Small intestine (tissue), 7 donors: ENCODE measurements around the gene DMXL1. TPM values are rescaled to one million over a fixed set of nuclear protein-coding genes. Genes with fewer than 3 reads are reported as not detected.
A peak's percentile ranks its signal among the peaks of the same experiment; 100 is the strongest.

Experiments
- DNase-seq, 2 donors: peaks; one replicate each; pipeline versions ENCODE4 v3.0.0 to v3.0.0-alpha.2; 2013
- FAIRE-seq: peaks from 2 replicates; lab custom pipeline; 2012; peaks lifted over from hg19 to GRCh38; lab: Jason Lieb, UNC
- H3K27ac ChIP-seq, 3 donors: one replicate each; pipeline ENCODE4 v1.5.1; 2013; ENCODE audit warnings: low read length in 2 of 3, mild to moderate bottlenecking in 2 of 3, control low read depth in 1 of 3, inconsistent platforms in 1 of 3, low read depth in 1 of 3, moderate library complexity in 1 of 3
- H3K27me3 ChIP-seq, 3 donors: one replicate each; pipeline ENCODE4 v1.6.1; 2013; ENCODE audit warnings: low read length in 3 of 3, inconsistent platforms in 1 of 3; ENCODE audit not compliant: control insufficient read depth in 3 of 3, insufficient read depth in 3 of 3
- H3K36me3 ChIP-seq, 3 donors: one replicate each; pipeline ENCODE4 v1.6.1; 2013; ENCODE audit warnings: low read length in 3 of 3, inconsistent platforms in 1 of 3, low read depth in 1 of 3, mild to moderate bottlenecking in 1 of 3, moderate library complexity in 1 of 3; ENCODE audit not compliant: control insufficient read depth in 3 of 3, insufficient read depth in 2 of 3
- H3K4me1 ChIP-seq, 3 donors: one replicate each; pipeline ENCODE4 v1.6.1; 2013; ENCODE audit warnings: low read length in 2 of 3, inconsistent platforms in 1 of 3, low read depth in 1 of 3, mild to moderate bottlenecking in 1 of 3, moderate library complexity in 1 of 3; ENCODE audit not compliant: control insufficient read depth in 3 of 3, insufficient read depth in 2 of 3
- H3K4me3 ChIP-seq, 3 donors: one replicate each; pipeline ENCODE4 v1.5.1; 2013; ENCODE audit warnings: low read length in 3 of 3, control low read depth in 1 of 3, inconsistent platforms in 1 of 3, low read depth in 1 of 3, mild to moderate bottlenecking in 1 of 3, moderate library complexity in 1 of 3
- H3K9me3 ChIP-seq, 2 donors: one replicate each; pipeline ENCODE4 v1.6.1; 2013; ENCODE audit warnings: low read depth in 1 of 2, low read length in 1 of 2; ENCODE audit not compliant: control insufficient read depth in 2 of 2, insufficient read depth in 1 of 2
- WGBS, 3 donors: extraction: QIAGEN DNeasy Blood & Tissue Kit; methylation state at CpG; one replicate each; pipeline ENCODE4 v1.1.7; 2013; 5-methylcytosine and 5-hydroxymethylcytosine counted together
- polyA plus RNA-seq, 4 donors: library from polyadenylated mRNA; stranded (reverse) in 3 of 4; unstranded in 1 of 4; fragments of 200-250 nt in 3 of 4; fragments of 120-200 nt in 1 of 4; gene quantifications; one replicate each; pipeline versions ENCODE4 v1.2.1 to v1.2.3, GENCODE V29; 2013
- donor health status: healthy with polysubstance abuse.
- donor health status: control.
- donor health status: control.
- donor health status: Bipolar disorder and iron deficiency.
- donor health status: healthy.

The DMXL1 gene
- polyA plus RNA-seq, 4 donors = 8.1 to 33.1 (median 18.8) TPM

DNA sequence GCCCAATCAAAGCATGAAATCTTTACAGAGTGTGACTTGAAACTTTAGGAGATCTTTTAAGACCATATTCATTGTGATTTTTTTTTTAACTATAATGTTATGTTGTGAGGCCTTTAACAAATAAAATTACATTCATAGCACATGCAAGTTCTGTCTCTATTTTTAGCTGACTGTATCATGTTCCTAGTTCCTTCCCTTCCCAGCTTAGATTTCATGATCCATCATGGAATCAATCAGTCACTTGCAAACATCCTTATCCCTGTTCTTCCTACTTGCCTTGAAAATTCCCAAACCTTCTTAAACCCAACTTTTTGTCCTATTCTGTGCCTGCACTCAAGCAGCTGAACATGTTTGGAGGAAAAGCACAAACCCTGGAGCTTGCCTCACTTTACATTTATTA is 141.8 kb downstream of the DMXL1 start:
- no peak overlapping the region for H3K27ac ChIP-seq
- no peak overlapping the region for H3K4me3 ChIP-seq
- DNase-seq (no peak), FAIRE-seq (no peak)
- H3K27me3 ChIP-seq = no peaks in the 10 kb centered on the region
- H3K9me3 ChIP-seq = no peaks in the 10 kb centered on the region
- H3K36me3 ChIP-seq = peaks cover 2 to 15% (median 10%) of the 10 kb centered on the region in 3 donors
- H3K4me1 ChIP-seq = no peaks in the 10 kb centered on the region

DNA sequence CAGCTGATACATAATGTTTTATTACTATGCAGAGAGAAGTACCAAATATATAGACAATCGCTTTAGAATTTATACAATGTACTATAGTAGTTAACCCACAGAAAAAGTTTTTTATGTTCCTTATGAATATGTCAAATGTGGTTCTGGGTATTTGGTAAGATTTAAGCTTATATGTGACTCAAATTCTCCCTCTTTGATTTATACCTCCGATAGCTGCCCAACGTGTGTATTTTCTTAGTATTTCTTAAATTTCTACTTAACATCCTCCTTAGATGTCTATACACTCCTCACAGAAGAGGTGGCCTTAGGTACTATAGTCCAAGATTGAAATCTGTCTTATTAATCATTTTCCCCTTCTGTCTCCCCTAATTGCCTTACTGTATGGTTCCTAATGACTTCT is 146.3 kb downstream of the DMXL1 start:
- H3K4me3 ChIP-seq = no peak overlapping the region
- peaks cover 0 to 10% (median 6%) of the 10 kb centered on the region in 3 donors for H3K36me3 ChIP-seq
- FAIRE-seq (no peak), DNase-seq (no peak)
- H3K27ac ChIP-seq = no peak overlapping the region
- no peaks in the 10 kb centered on the region for H3K27me3 ChIP-seq
- WGBS, 3 donors = 86 to 95% (median 95%) methylated on average over 3 of the region's 3 CpGs
- H3K4me1 ChIP-seq = no peaks in the 10 kb centered on the region
- H3K9me3 ChIP-seq = no peaks in the 10 kb centered on the region

DNA sequence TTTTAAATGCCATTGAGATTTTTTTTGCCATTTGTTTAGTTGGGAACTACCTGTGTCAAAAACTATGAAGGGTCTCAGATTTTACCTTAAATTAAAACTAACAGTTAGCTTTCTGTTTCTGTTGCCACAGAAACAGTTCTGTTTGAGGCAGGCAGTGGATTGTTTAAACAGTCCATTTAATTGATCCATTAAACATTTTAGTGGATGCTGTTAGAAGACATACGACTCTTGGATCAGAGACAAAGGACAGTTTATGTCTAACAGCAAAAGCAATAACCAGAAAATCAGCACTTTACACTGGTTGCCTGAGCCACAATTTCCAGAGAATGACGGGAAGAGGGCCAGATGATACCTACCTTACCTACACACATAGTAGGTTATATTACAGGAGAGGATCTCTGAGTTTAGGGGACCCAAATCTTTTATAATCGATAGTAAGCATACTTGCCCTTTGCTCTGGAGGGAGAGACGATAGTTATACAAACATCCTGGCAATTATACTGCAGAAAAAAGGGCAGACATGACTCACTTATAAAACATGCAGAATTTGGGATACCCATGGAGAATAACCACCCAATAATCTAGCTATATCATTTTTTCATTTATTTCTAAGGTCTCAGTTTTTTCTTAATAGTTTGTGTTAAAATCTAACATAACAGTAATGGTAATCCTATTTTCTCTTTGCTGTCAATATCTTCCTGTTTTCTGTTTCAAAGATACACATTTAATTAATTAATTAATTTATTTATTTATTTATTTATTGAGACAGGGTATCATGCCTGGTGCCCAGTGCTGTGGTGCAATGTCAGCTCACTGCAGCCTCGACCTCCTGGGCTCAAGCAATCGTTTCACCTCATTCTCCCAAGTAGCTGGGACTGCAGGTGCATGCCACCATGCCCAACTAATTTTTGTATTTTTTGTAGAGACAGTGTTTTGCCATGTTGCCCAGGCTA is 148.2 kb downstream of the DMXL1 start:
- DNase-seq = no peak
- no peak for FAIRE-seq
- H3K27ac ChIP-seq = no peak overlapping the region
- no peak overlapping the region for H3K4me3 ChIP-seq
- H3K27me3 ChIP-seq = no peaks in the 10 kb centered on the region
- peaks cover 0 to 13% (median 6%) of the 10 kb centered on the region in 3 donors for H3K36me3 ChIP-seq
- 64 to 72% (median 68%) methylated on average over 6 of the region's 6 CpGs for WGBS, 3 donors
- H3K4me1 ChIP-seq = no peaks in the 10 kb centered on the region
- H3K9me3 ChIP-seq = no peaks in the 10 kb centered on the region

- Histone ChIP-seq H3K9me3 (no peaks in the 10 kb centered on the region), H3K27me3 (no peaks in the 10 kb centered on the region), H3K27ac (no peak overlapping the region), H3K36me3 (peaks cover 0 to 8% (median 3%) of the 10 kb centered on the region in 3 donors), H3K4me1 (no peaks in the 10 kb centered on the region), H3K4me3 (no peak overlapping the region)
- FAIRE-seq = no peak
- DNase-seq = no peak
- WGBS, 3 donors = 52 to 71% (median 62%) methylated on average over 1 of the region's 1 CpG
Measured at GRCh38 chr5:119220576-119221197, 149.8 kb downstream of the DMXL1 start.

DNA sequence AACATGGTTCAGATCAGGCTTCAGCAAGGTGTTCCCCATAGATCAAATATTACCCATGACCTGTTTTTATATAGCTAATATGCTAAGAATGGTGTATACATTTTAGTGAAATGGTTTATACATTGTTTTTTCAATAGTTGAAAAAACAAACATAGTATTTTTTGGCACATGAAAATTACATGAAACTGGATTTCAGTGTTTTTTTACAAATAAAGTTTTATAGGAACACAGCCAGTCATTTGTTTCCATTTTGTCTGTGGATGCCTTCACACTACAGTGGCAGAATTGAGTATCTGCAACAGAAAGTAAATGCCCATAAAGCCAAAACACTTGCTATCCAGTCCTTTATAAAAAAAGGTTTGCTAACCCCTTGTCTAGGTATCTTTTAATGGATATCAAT is 150.4 kb downstream of the DMXL1 start:
- H3K36me3 ChIP-seq = peaks cover 0 to 5% (median 3%) of the 10 kb centered on the region in 3 donors
- DNase-seq (no peak), FAIRE-seq (no peak)
- no peak overlapping the region for H3K27ac ChIP-seq
- H3K4me3 ChIP-seq = no peak overlapping the region
- H3K27me3 ChIP-seq = no peaks in the 10 kb centered on the region
- no peaks in the 10 kb centered on the region for H3K4me1 ChIP-seq
- no peaks in the 10 kb centered on the region for H3K9me3 ChIP-seq

GRCh38 chr5:119229950-119230349 is 159.1 kb downstream of the DMXL1 start:
- peaks cover 2 to 7% (median 2%) of the 10 kb centered on the region in 3 donors for H3K36me3 ChIP-seq
- H3K27ac ChIP-seq = no peak overlapping the region
- H3K9me3 ChIP-seq = no peaks in the 10 kb centered on the region
- no peak overlapping the region for H3K4me3 ChIP-seq
- FAIRE-seq (peak; percentile 39), DNase-seq (no peak)
- no peaks in the 10 kb centered on the region for H3K4me1 ChIP-seq
- no peaks in the 10 kb centered on the region for H3K27me3 ChIP-seq

DNA sequence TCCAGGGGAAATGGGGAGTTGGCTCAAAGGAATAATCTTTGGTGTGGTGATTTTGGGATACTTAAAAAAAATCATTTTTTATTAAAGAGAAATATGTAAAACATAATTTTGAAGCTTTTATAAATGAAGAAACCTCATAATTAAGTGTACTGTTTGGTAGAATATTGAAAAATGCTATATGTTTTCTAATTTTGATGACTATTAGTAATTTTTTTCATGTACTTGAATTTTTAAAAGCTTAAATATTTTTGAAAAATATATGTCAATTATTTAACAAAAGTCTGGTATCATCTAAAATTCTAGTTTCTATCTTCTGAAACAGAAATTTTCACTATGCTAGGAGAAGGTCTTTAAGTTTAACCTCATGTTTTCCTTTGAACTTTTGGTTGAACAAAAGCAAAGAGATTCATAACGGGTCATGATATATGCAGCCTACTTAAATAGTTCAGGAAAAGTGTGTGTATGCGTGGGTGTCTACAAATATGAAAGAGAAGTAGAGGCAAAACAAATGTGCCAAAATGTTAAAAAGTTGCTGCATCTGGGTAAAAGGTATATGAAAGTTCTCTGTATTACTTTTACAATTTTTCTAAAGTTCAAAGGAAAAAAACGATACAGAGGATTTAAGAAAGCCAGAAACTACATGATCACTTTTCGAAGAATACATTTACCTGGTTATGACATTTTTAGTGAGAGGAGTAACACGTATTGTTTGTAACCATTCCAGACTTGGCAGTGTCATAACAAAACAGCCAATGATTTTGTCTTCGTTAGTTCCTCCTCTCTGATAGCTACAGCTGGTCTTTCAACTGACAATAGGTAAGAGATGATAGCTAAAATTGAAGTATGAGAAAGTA is 167.6 kb downstream of the DMXL1 start:
- H3K4me3 ChIP-seq = no peak overlapping the region
- H3K9me3 ChIP-seq = no peaks in the 10 kb centered on the region
- H3K27me3 ChIP-seq = no peaks in the 10 kb centered on the region
- H3K36me3 ChIP-seq = peaks cover 0 to 12% (median 8%) of the 10 kb centered on the region in 3 donors
- no peaks in the 10 kb centered on the region for H3K4me1 ChIP-seq
- DNase-seq = no peak
- FAIRE-seq = peak; percentile 67
- 88 to 94% (median 92%) methylated on average over 6 of the region's 6 CpGs for WGBS, 3 donors
- H3K27ac ChIP-seq = no peak overlapping the region

DNA sequence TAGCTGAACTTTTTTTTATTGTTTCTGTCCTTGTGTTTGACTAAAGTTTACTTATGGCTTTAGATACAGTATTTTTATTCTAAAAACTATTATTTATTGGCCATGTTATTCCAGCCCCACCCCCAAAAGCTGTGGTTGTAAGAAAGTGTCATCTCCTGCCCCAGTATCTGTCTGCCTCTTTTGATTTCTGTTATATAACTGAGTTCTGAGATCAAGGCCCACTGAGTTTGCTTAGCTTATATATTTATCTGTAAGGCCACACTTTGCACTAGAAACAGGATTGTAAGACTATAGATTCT is 168.2 kb downstream of the DMXL1 start:
- H3K27me3 ChIP-seq = no peaks in the 10 kb centered on the region
- no peaks in the 10 kb centered on the region for H3K4me1 ChIP-seq
- H3K27ac ChIP-seq = no peak overlapping the region
- FAIRE-seq = no peak
- H3K9me3 ChIP-seq = no peaks in the 10 kb centered on the region
- peaks cover 0 to 11% (median 4%) of the 10 kb centered on the region in 3 donors for H3K36me3 ChIP-seq
- no peak overlapping the region for H3K4me3 ChIP-seq
- no peak for DNase-seq
